Measurements from ENCODE around the gene KRT80. TPM values are rescaled to one million over a fixed set of nuclear protein-coding genes. Genes with fewer than 3 reads are reported as not detected.
A peak's percentile ranks its signal among the peaks of the same experiment; 100 is the strongest.

The KRT80 gene
- total RNA-seq, 1 experiment from 2014 or later: 51.5 TPM

DNA sequence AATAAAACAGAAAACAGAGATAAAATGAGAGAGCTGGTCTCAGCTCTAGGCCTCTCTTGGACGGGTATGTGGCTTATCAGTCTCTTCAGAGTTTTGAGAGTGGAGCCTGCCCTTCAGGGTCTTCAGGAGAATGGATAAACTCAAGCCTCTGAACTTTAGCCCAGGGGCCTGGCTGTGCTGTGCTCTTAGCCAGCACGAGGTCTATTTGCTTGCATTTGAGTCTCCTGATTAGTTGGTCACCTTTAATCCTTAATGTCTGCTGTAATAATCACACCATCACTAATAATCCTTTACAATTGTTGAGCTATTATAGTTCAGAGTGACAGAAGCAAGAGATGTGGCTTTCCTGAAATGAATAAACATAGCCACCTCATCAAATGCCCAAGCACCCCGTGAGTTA is 24.3 kb downstream of the KRT80 start:
- Histone ChIP-seq H3K27me3 (ENCODE audit: control insufficient read depth, insufficient read depth, low read length) (no peaks in the 10 kb centered on the region), H3K9me3 (ENCODE audit: control insufficient read depth, insufficient read depth, low read depth, low read length) (no peaks in the 10 kb centered on the region), H3K4me3 (ENCODE audit: low read depth in 2 of 2, low read length in 2 of 2) (no peak overlapping the region), H3K36me3 (ENCODE audit: control insufficient read depth, insufficient read depth, low read length) (no peaks in the 10 kb centered on the region), H3K27ac (ENCODE audit: low read length) (peak overlapping the region; percentile 25; the same call in 1 of the 2 replicates), H3K4me1 (ENCODE audit: control insufficient read depth, insufficient read depth, low read length) (peaks cover 45% of the 10 kb centered on the region)
- intact Hi-C loops (cut with micrococcal nuclease; ENCODE audit: unreplicated experiment): no loop called here
- POLR2A ChIA-PET: no interaction called here
- no peak for DNase-seq (ENCODE audit: low read depth, low spot score)
- no peak for ATAC-seq
- in situ Hi-C loops (cut with HindIII; ENCODE audit: low pct_unique_long_range_greater_than_20kb, low sequenced_read_pairs): no loop called here
- BruUV-seq (replicated peaks): no TSS peak
- CTCF ChIA-PET: interaction anchor here (0.6 kb wide), 1 partner anchor 112 kb away, joined by 3 read pairs; no protein-coding TSS in a partner anchor
- TF ChIP-seq, protein P1, sequence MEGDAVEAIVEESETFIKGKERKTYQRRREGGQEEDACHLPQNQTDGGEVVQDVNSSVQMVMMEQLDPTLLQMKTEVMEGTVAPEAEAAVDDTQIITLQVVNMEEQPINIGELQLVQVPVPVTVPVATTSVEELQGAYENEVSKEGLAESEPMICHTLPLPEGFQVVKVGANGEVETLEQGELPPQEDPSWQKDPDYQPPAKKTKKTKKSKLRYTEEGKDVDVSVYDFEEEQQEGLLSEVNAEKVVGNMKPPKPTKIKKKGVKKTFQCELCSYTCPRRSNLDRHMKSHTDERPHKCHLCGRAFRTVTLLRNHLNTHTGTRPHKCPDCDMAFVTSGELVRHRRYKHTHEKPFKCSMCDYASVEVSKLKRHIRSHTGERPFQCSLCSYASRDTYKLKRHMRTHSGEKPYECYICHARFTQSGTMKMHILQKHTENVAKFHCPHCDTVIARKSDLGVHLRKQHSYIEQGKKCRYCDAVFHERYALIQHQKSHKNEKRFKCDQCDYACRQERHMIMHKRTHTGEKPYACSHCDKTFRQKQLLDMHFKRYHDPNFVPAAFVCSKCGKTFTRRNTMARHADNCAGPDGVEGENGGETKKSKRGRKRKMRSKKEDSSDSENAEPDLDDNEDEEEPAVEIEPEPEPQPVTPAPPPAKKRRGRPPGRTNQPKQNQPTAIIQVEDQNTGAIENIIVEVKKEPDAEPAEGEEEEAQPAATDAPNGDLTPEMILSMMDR (IDR thresholded peaks at IDR 0.05): no peak
- no peak for TF ChIP-seq SIN3A (IDR thresholded peaks at IDR 0.05; ENCODE audit: borderline replicate concordance, insufficient read depth, low read depth, low read length)
- TF ChIP-seq, protein P2, sequence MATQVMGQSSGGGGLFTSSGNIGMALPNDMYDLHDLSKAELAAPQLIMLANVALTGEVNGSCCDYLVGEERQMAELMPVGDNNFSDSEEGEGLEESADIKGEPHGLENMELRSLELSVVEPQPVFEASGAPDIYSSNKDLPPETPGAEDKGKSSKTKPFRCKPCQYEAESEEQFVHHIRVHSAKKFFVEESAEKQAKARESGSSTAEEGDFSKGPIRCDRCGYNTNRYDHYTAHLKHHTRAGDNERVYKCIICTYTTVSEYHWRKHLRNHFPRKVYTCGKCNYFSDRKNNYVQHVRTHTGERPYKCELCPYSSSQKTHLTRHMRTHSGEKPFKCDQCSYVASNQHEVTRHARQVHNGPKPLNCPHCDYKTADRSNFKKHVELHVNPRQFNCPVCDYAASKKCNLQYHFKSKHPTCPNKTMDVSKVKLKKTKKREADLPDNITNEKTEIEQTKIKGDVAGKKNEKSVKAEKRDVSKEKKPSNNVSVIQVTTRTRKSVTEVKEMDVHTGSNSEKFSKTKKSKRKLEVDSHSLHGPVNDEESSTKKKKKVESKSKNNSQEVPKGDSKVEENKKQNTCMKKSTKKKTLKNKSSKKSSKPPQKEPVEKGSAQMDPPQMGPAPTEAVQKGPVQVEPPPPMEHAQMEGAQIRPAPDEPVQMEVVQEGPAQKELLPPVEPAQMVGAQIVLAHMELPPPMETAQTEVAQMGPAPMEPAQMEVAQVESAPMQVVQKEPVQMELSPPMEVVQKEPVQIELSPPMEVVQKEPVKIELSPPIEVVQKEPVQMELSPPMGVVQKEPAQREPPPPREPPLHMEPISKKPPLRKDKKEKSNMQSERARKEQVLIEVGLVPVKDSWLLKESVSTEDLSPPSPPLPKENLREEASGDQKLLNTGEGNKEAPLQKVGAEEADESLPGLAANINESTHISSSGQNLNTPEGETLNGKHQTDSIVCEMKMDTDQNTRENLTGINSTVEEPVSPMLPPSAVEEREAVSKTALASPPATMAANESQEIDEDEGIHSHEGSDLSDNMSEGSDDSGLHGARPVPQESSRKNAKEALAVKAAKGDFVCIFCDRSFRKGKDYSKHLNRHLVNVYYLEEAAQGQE (IDR thresholded peaks at IDR 0.05; ENCODE audit: insufficient read depth in 1 of 2, low read depth in 2 of 2, low read length in 1 of 2): no peak
- no peak for TF ChIP-seq POLR2AphosphoS5 (IDR thresholded peaks at IDR 0.05; ENCODE audit: low read depth, low read length)
- no peak for TF ChIP-seq TCF7L2 (IDR thresholded peaks at IDR 0.05; ENCODE audit: low read depth, low read length)

DNA sequence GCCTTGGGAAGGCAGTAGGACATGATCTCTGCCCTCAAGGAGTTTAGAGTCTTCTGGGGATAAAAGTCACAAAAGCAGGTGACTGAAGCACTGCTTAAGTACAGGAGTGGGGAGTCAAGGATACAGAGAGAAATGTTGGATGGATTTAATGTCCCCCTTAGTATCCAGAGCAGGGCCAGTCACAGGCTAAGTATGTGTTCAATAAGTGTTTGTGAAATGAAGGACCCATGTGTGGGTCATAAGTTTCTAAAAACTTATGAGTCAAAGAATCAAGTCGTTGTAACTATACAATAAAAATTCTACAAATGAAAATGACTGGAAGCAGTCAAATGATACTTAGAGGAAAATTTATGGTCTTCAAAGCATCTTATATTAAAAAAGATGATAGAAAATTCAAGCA is 25.1 kb downstream of the KRT80 start:
- no TSS peak for BruUV-seq (replicated peaks)

More for the DNA sequence above, 25.1 kb downstream of the KRT80 start:
- TF ChIP-seq POLR2AphosphoS5 (IDR thresholded peaks at IDR 0.05; ENCODE audit: low read depth, low read length) (no peak), TCF7L2 (IDR thresholded peaks at IDR 0.05; ENCODE audit: low read depth, low read length) (no peak), SIN3A (IDR thresholded peaks at IDR 0.05; ENCODE audit: borderline replicate concordance, insufficient read depth, low read depth, low read length) (no peak)
- TF ChIP-seq, protein P1 (IDR thresholded peaks at IDR 0.05): no peak
- TF ChIP-seq, protein P2 (IDR thresholded peaks at IDR 0.05; ENCODE audit: insufficient read depth in 1 of 2, low read depth in 2 of 2, low read length in 1 of 2): no peak
- no peaks in the 10 kb centered on the region for H3K27me3 ChIP-seq (ENCODE audit: control insufficient read depth, insufficient read depth, low read length)
- in situ Hi-C loops (cut with HindIII; ENCODE audit: low pct_unique_long_range_greater_than_20kb, low sequenced_read_pairs): no loop called here
- intact Hi-C loops (cut with micrococcal nuclease; ENCODE audit: unreplicated experiment): no loop called here
- peaks cover 39% of the 10 kb centered on the region for H3K4me1 ChIP-seq (ENCODE audit: control insufficient read depth, insufficient read depth, low read length)
- H3K36me3 ChIP-seq (ENCODE audit: control insufficient read depth, insufficient read depth, low read length): no peaks in the 10 kb centered on the region
- H3K9me3 ChIP-seq (ENCODE audit: control insufficient read depth, insufficient read depth, low read depth, low read length): no peaks in the 10 kb centered on the region
- ATAC-seq (no peak), DNase-seq (ENCODE audit: low read depth, low spot score) (no peak)
- H3K4me3 ChIP-seq (ENCODE audit: low read depth in 2 of 2, low read length in 2 of 2): no peak overlapping the region
- CTCF ChIA-PET: no interaction called here
- POLR2A ChIA-PET: no interaction called here
- peak overlapping the region; percentile 81; the same call in 1 of the 2 replicates for H3K27ac ChIP-seq (ENCODE audit: low read length)

All from Panc1 (cell line).